Muscle of arm (tissue), 14 donors: ENCODE measurements around the gene SLC39A13. TPM values are rescaled to one million over a fixed set of nuclear protein-coding genes. Genes with fewer than 3 reads are reported as not detected.

Experiments
- DNase-seq: peaks from one replicate; pipeline ENCODE4 v3.0.0-alpha.2; 2013
- long read RNA-seq, 11 donors: transcript quantifications; one replicate each; lab custom pipeline, GENCODE V29; 2026
- polyA plus RNA-seq, 12 donors: library from polyadenylated mRNA; unstranded; fragments of 120-200 nt; gene quantifications; one replicate each; pipeline ENCODE4 v1.2.1, GENCODE V29; 2013; ENCODE audit not compliant: insufficient read length in 12 of 12

SLC39A13 gene
- 10 to 100 TPM in 11 of 12 donors, not detected in 1; 28.2 to 65.2 (median 31.6) TPM for polyA plus RNA-seq
- long read RNA-seq, donor 1, partial matches to known transcripts: 0 of 8 reads
- long read RNA-seq, donor 1, other reads (novel, unspliced or antisense): 6 of 8 reads
- long read RNA-seq, donor 2, partial matches to known transcripts: 0 of 10 reads
- long read RNA-seq, donor 2, other reads (novel, unspliced or antisense): 10 of 10 reads
- long read RNA-seq, donor 3, partial matches to known transcripts: 5 of 5 reads
- long read RNA-seq, donor 3, other reads (novel, unspliced or antisense): 0 of 5 reads
- long read RNA-seq, donor 4: 0 reads
- long read RNA-seq, donor 5: 0 reads
- long read RNA-seq, donor 6, partial matches to known transcripts: 31 of 38 reads
- long read RNA-seq, donor 6, other reads (novel, unspliced or antisense): 6 of 38 reads
- long read RNA-seq, donor 7, partial matches to known transcripts: 13 of 35 reads
- long read RNA-seq, donor 7, other reads (novel, unspliced or antisense): 20 of 35 reads
- long read RNA-seq, donor 8, partial matches to known transcripts: 0 of 19 reads
- long read RNA-seq, donor 8, other reads (novel, unspliced or antisense): 16 of 19 reads
- long read RNA-seq, donor 9, partial matches to known transcripts: 8 of 9 reads
- long read RNA-seq, donor 9, other reads (novel, unspliced or antisense): 0 of 9 reads
- long read RNA-seq, donor 10, partial matches to known transcripts: 0 of 10 reads
- long read RNA-seq, donor 10, other reads (novel, unspliced or antisense): 9 of 10 reads
- long read RNA-seq, donor 11, partial matches to known transcripts: 0 of 10 reads
- long read RNA-seq, donor 11, other reads (novel, unspliced or antisense): 10 of 10 reads

DNA sequence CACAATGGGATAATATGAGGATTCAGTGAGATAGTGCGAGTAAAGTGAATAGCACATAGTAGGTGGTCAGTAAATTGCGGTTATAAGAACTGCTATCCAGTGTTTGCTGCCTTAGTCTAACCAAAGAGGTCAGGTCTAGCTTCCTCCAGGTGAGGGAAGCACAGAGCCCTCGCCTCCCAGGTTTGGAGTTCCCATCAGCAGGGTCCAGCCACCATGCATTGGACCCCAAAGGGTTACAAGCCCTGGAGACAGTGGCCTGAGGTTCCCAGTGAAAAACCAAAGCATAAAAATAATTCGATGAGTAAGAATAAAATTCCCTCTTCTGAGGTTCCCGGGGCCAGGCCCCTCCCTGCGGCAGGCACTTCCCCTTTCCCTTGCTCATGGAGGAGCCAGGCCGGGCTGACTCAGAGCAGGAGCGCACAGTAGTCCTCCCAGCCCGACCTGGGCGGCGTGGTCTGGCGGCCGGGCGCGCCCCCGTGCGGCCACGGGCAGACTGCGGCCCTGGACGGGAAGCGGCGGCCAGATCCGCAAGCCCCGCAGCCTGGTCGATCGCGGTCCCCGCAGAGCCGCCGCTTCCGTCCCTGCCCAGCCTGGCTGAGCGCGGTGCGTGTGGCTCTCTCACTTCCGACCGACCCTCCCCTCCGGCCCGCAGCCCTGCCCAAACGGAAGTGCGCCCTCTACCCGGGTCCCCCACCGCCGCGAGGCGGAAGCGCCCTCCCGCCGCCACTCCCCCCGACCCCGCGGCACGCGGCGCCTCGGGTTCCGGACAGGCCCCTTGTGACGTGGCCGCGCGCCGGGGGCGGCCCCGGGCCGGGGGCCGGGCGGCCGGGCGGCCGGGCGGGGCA is at the start of gene SLC39A13:
TSS of gene SLC39A13 (plus strand) at position 845 of the 845 bp plus-strand sequence. CDS start 1,505 bp downstream, outside the sequence.
- DNase-seq: peak; percentile 95

GRCh38 chr11:47358731-47359051 is 49.7 kb upstream of the SLC39A13 start:
- no peak for DNase-seq

- no peak for DNase-seq
These were observed 49.2 kb upstream of the SLC39A13 start for GRCh38 chr11:47359162-47359561.

DNA sequence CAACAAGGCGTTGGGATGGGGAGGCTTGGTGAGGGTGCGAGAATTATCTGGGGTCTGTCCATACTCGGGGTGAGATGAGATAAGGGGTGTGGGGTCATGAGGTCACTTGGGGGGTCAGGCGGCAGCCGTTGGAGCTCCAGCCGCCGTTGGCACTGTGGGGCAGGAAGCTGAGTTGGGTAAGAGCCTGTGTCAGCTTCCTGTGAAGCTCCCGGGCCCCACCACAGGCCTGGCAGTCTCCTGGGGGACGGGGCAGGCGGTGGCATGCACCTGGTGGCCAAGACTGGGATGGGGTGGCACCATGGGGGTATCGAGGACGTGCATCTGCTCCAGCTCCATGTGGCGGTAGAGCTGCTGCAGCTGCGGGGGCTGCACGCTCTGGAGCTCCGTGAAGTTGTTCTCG is 48.8 kb upstream of the SLC39A13 start:
- no peak for DNase-seq

DNA sequence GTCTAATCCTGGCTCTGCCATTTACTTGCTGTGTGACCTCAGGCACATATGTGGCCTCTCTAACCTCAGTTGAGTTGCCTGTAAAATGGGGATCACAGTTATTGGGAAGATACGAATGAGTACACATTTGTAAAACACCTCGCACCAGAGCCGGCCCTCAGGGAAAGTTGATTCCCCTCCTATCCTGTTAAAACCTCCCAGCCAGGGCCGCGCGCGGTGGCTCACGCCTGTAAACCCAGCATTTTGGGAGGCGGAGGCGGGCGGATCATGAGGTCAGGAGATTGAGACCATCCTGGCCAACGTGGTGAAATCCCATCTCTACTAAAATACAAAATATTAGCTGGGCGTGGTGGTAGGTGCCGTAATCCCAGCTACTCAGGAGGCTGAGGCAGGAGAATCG is 48.0 kb upstream of the SLC39A13 start:
- DNase-seq: no peak

DNA sequence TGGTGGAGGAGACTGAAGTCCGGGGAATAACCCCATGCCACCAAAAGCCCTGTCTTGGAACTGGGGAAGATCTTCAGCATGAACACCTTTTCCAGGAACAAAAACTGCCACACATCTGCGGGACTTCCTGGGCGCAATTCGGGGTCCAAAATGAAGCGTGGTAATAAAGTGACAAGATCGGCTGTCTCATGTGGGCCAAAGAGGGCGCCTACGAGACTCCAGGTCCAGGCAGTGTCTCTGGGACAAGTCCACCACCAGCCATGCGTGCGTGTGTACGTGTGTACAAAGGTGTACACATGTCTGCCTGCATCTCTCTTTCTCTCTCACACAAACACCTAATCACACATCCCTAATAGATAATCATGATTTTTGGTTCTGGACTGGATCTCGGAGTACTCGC is 47.0 kb upstream of the SLC39A13 start:
- no peak for DNase-seq

- no peak for DNase-seq
These were observed 42.3 kb upstream of the SLC39A13 start for GRCh38 chr11:47366020-47366490.

GRCh38 chr11:47369676-47370075 is 38.7 kb upstream of the SLC39A13 start:
- DNase-seq: no peak

GRCh38 chr11:47372422-47372821 is 36.0 kb upstream of the SLC39A13 start:
- no peak for DNase-seq

- peak; percentile 73 for DNase-seq
These were observed 34.3 kb upstream of the SLC39A13 start for GRCh38 chr11:47373876-47374719.

GRCh38 chr11:47374720-47375019 is 33.7 kb upstream of the SLC39A13 start:
- no peak for DNase-seq

GRCh38 chr11:47375020-47375419 is 33.4 kb upstream of the SLC39A13 start:
- no peak for DNase-seq

DNA sequence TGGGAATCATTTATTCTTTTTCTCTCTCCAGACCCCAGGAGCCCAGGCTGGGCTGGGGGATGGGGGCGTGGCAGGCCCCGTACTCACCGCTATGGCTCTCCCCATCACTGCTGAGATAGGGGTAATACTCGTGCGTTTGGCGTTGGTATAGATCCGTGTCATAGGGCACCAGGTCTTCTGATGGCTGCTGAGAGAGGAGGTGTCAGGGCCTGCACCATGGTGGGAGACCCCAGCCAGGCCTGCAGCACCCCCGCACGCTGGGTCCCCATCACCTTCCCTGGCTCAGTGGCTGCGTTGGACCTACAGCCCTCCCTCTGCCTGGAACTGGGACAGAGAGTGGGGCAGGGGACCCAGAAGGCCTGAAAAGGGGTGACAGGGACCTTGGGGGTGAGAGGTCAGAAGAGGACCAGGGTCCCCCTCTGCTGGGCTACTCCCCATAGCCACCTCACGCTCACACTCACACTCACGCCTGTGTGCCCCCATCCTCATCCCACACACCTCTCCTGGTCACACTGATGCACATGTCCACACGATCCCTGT is 32.8 kb upstream of the SLC39A13 start:
- DNase-seq: no peak

- DNase-seq: no peak
These were observed 32.3 kb upstream of the SLC39A13 start for GRCh38 chr11:47376107-47376524.

GRCh38 chr11:47376525-47377371 is 31.6 kb upstream of the SLC39A13 start:
- no peak for DNase-seq

GRCh38 chr11:47377571-47378009 is 30.8 kb upstream of the SLC39A13 start:
- no peak for DNase-seq

- no peak for DNase-seq
These were observed 30.2 kb upstream of the SLC39A13 start, which contains the start of gene SPI1 for GRCh38 chr11:47378010-47378835. Gene SPI1, minus strand, starts transcription at chr11:47378547. Its CDS starts 194 bp downstream, at chr11:47378353.

GRCh38 chr11:47378836-47379170 is 29.6 kb upstream of the SLC39A13 start:
- no peak for DNase-seq

DNA sequence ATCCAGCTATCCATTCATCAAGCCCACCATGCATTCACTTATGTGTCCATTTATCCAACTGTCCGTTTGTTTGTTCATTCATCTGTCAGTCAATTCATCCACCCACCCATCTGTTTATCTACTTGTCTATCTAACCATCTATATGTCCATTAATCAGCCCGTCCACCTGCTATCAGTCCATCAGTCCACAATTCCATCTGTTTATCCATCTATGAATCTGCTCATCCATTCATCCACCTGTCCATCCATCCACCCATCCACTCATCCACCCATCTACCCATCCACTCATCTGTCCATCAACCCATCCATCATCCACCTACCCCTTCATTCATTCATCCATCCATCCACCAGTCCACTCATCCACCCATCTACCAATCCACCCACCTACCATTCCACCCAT is 29.1 kb upstream of the SLC39A13 start:
- DNase-seq: no peak
